Astrocyte (in vitro differentiated cells and primary cell): ENCODE measurements around the gene OR6C3. TPM values are rescaled to one million over a fixed set of nuclear protein-coding genes. Genes with fewer than 3 reads are reported as not detected.
"Not testable (repeated sequence)": the region's sequence is repeated elsewhere in the genome, so short reads cannot be mapped to it uniquely, and the experiment has no call there.

Experiments
- DNase-seq: peaks from one replicate; pipeline ENCODE4 v3.0.0-alpha.2; 2010; ENCODE audit warnings: low read depth
- FAIRE-seq: peaks from 2 replicates; lab custom pipeline; 2011; peaks lifted over from hg19 to GRCh38; lab: Jason Lieb, UNC
- H2AFZ ChIP-seq: 2 replicates; pipeline ENCODE4 v1.6.0; 2012; ENCODE audit warnings: low read depth, low read length, inconsistent platforms
- H3K27ac ChIP-seq: 2 replicates; pipeline ENCODE4 v1.5.1; 2011; ENCODE audit warnings: low read depth, low read length, inconsistent platforms
- H3K27me3 ChIP-seq: 2 replicates; pipeline ENCODE4 v1.6.0; 2011; ENCODE audit warnings: low read length, inconsistent platforms; ENCODE audit not compliant: insufficient read depth
- H3K36me3 ChIP-seq: 2 replicates; pipeline ENCODE4 v1.5.1; 2011; ENCODE audit warnings: low read length, inconsistent platforms; ENCODE audit not compliant: insufficient read depth
- H3K4me1 ChIP-seq: 2 replicates; pipeline ENCODE4 v1.5.1; 2011; ENCODE audit warnings: low read length, inconsistent platforms; ENCODE audit not compliant: insufficient read depth
- H3K4me2 ChIP-seq: 2 replicates; pipeline ENCODE4 v1.6.0; 2012; ENCODE audit warnings: low read length, inconsistent platforms
- H3K4me3 ChIP-seq: 2 replicates; pipeline ENCODE4 v1.5.1; 2011; ENCODE audit warnings: low read depth, mild to moderate bottlenecking, low read length, inconsistent platforms; ENCODE audit not compliant: insufficient read depth
- H3K79me2 ChIP-seq: 2 replicates; pipeline ENCODE4 v1.6.0; 2012; ENCODE audit warnings: mild to moderate bottlenecking, low read length, inconsistent platforms; ENCODE audit not compliant: insufficient read depth
- H3K9ac ChIP-seq: 2 replicates; pipeline ENCODE4 v1.6.0; 2012; ENCODE audit warnings: mild to moderate bottlenecking, low read length, inconsistent platforms
- H3K9me3 ChIP-seq: 2 replicates; pipeline ENCODE4 v1.5.1; 2012; ENCODE audit warnings: low read depth, mild to moderate bottlenecking, low read length, inconsistent platforms; ENCODE audit not compliant: insufficient read depth
- H4K20me1 ChIP-seq: 2 replicates; pipeline ENCODE4 v1.6.0; 2012; ENCODE audit warnings: low read length, inconsistent platforms; ENCODE audit not compliant: insufficient read depth
- H3K27ac Mint-ChIP-seq: one replicate; pipeline ENCODE4 v1.8.0; 2021; ENCODE audit warnings: mild to moderate bottlenecking, mixed read lengths; ENCODE audit not compliant: unreplicated experiment
- H3K27me3 Mint-ChIP-seq: one replicate; pipeline ENCODE4 v1.8.0; 2021; ENCODE audit warnings: low read depth, mixed read lengths; ENCODE audit not compliant: unreplicated experiment
- H3K36me3 Mint-ChIP-seq: one replicate; pipeline ENCODE4 v1.8.0; 2021; ENCODE audit warnings: low read depth, mixed read lengths; ENCODE audit not compliant: unreplicated experiment
- H3K4me1 Mint-ChIP-seq: one replicate; pipeline ENCODE4 v1.8.0; 2021; ENCODE audit warnings: low read depth, mixed read lengths; ENCODE audit not compliant: unreplicated experiment
- H3K4me3 Mint-ChIP-seq: one replicate; pipeline ENCODE4 v1.8.0; 2021; ENCODE audit warnings: mild to moderate bottlenecking, moderate library complexity, mixed read lengths; ENCODE audit not compliant: unreplicated experiment
- H3K9me3 Mint-ChIP-seq: one replicate; pipeline ENCODE4 v1.8.0; 2021; ENCODE audit warnings: mild to moderate bottlenecking, mixed read lengths; ENCODE audit not compliant: unreplicated experiment
- EZH2 ChIP-seq: IDR thresholded peaks from 2 replicates; pipeline ENCODE4 v1.6.1; 2012; ENCODE audit warnings: mild to moderate bottlenecking, low read length, inconsistent platforms; ENCODE audit not compliant: insufficient read depth
- total RNA-seq: library from RNA; stranded (reverse); gene quantifications from 2 replicates; pipeline ENCODE4 v1.2.1, GENCODE V29; 2021
- TF ChIP-seq, protein P1 (sequence below): IDR thresholded peaks from 2 replicates; pipeline ENCODE4 v1.5.1; 2011; ENCODE audit warnings: low read depth, mild to moderate bottlenecking, inconsistent platforms, low read length, moderate library complexity; ENCODE audit not compliant: insufficient read depth

OR6C3 gene
- total RNA-seq, 1 donor from 2014 or later = not detected

DNA sequence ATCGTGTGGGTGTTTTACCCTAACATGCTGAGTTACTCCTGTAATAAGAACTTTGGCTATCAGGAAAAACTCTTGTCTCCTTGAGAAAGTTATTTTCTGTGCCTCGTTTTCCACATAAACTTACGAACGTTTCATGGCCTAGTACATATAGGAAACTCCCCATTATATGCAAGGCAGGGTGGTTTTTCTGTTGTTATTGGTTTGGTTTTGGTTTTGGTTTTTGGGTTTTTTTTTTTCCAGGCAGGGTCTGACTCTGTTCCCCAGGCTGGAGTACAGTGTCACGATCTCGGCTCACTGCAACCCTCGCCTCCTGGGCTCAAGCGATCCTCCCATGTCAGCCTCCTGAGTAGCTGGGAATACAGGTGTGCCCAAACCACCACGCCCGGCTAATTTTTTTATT lies 5.5 kb downstream of the OR6C3 start:
- Mint-ChIP-seq H3K27me3 (no peaks in the 10 kb centered on the region), H3K4me1 (no peaks in the 10 kb centered on the region), H3K36me3 (no peaks in the 10 kb centered on the region), H3K9me3 (no peaks in the 10 kb centered on the region), H3K27ac (no peak overlapping the region), H3K4me3 (no peak overlapping the region)
- Histone ChIP-seq H3K27me3 (no peaks in the 10 kb centered on the region), H4K20me1 (no peaks in the 10 kb centered on the region), H3K27ac (no peak overlapping the region), H3K9ac (no peak overlapping the region), H3K36me3 (no peaks in the 10 kb centered on the region), H3K4me1 (no peaks in the 10 kb centered on the region), H3K79me2 (no peaks in the 10 kb centered on the region), H3K9me3 (no peaks in the 10 kb centered on the region), H2AFZ (no peak overlapping the region), H3K4me2 (no peak overlapping the region), H3K4me3 (no peak overlapping the region)
- FAIRE-seq = no peak
- TF ChIP-seq, protein P1, sequence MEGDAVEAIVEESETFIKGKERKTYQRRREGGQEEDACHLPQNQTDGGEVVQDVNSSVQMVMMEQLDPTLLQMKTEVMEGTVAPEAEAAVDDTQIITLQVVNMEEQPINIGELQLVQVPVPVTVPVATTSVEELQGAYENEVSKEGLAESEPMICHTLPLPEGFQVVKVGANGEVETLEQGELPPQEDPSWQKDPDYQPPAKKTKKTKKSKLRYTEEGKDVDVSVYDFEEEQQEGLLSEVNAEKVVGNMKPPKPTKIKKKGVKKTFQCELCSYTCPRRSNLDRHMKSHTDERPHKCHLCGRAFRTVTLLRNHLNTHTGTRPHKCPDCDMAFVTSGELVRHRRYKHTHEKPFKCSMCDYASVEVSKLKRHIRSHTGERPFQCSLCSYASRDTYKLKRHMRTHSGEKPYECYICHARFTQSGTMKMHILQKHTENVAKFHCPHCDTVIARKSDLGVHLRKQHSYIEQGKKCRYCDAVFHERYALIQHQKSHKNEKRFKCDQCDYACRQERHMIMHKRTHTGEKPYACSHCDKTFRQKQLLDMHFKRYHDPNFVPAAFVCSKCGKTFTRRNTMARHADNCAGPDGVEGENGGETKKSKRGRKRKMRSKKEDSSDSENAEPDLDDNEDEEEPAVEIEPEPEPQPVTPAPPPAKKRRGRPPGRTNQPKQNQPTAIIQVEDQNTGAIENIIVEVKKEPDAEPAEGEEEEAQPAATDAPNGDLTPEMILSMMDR = no peak
- TF ChIP-seq EZH2 = no peak
- no peak for DNase-seq

DNA sequence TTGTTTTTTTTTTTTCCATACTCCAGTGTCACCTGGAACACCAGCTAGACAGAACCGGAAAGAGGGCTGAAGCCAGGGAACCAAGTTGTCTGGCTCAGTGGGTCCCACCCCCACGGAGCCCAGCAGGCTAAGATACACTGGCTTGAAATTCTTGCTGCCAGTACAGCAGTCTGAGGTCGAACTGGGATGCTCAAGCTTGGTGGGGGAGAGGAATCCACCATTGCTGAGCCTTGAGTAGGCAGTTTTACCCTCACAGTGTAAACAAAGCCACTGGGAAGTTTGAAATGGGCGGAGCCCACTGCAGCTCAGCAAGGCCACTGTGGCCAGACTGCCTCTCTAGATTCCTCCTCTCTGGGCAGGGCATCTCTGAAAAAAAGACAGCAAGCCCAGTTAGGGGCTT lies 24.8 kb downstream of the OR6C3 start:
- H3K4me2 ChIP-seq, H2AFZ ChIP-seq, H3K27me3 Mint-ChIP-seq, H3K9me3 ChIP-seq, H3K27me3 ChIP-seq, H3K9me3 Mint-ChIP-seq, H3K4me3 ChIP-seq, H3K36me3 ChIP-seq, H3K4me1 ChIP-seq, H3K4me3 Mint-ChIP-seq, H3K27ac ChIP-seq, H3K9ac ChIP-seq, DNase-seq, H3K36me3 Mint-ChIP-seq, FAIRE-seq, H3K27ac Mint-ChIP-seq, H3K4me1 Mint-ChIP-seq, H3K79me2 ChIP-seq, H4K20me1 ChIP-seq: not testable (repeated sequence)

DNA sequence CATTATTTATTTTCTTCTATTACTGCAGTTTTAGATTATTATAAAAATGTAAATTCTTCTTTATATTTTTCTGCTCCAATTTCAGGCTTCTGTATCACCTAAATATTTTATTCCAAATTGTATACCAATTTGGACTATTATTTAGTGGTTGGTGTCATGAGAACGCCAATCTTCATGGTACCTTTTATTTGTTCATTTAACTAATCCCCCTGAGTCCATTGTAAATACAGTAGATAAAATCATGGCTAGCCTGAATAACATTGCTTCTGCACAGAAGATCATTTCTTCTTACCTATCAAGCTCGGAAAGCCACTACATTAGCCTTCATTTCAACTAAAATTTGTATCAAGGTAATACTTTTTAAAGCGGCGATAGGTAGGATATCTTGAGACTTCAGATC lies 32.1 kb downstream of the OR6C3 start, which contains the start of gene OR6C75:
Gene OR6C75 (plus strand): TSS at position 301 of the 400 bp plus-strand sequence. CDS start 2,136 bp downstream, outside the sequence.
- TF ChIP-seq, protein P1 = no peak
- TF ChIP-seq EZH2 = no peak
- no peak within 1 kb of the TSS for H3K27ac Mint-ChIP-seq
- H3K4me3 Mint-ChIP-seq = no peak within 1 kb of the TSS
- no peak within 1 kb of the TSS for H3K27ac ChIP-seq
- H3K4me2 ChIP-seq = no peak within 1 kb of the TSS
- no peak within 1 kb of the TSS for H3K4me3 ChIP-seq
- no peaks in the 10 kb centered on the region for H3K79me2 ChIP-seq
- no peak for DNase-seq
- no peaks in the 10 kb centered on the region for H3K36me3 ChIP-seq
- FAIRE-seq = no peak
- H3K27me3 Mint-ChIP-seq = no peaks in the 10 kb centered on the region
- no peak within 1 kb of the TSS for H2AFZ ChIP-seq
- no peaks in the 10 kb centered on the region for H4K20me1 ChIP-seq
- H3K4me1 Mint-ChIP-seq = peaks cover 6% of the 10 kb centered on the region
- H3K9me3 Mint-ChIP-seq = no peaks in the 10 kb centered on the region
- no peaks in the 10 kb centered on the region for H3K27me3 ChIP-seq
- no peaks in the 10 kb centered on the region for H3K9me3 ChIP-seq
- H3K9ac ChIP-seq = no peak within 1 kb of the TSS
- H3K36me3 Mint-ChIP-seq = no peaks in the 10 kb centered on the region
- no peaks in the 10 kb centered on the region for H3K4me1 ChIP-seq
